K562 (cell line): ENCODE results near the gene ZNF362.

Experiments
- ELF4 ChIP-seq: fragments of 450-650 bp; formaldehyde crosslinking; IDR thresholded peaks from 2 replicates; pipeline ENCODE4 v1.4.0; 2022; ENCODE audit warnings: missing genetic modification characterization
- EP300 ChIP-seq: IDR thresholded peaks from 2 replicates; pipeline ENCODE4 v1.6.1; 2012; ENCODE audit warnings: low read length, improper control_type of control experiment
- POLR3A ChIP-seq: IDR thresholded peaks from 2 replicates; pipeline ENCODE4 v1.6.1; 2011; ENCODE audit warnings: borderline replicate concordance, mild to moderate bottlenecking, moderate library complexity; ENCODE audit not compliant: insufficient read length, insufficient read depth; ENCODE audit errors: extremely low read depth
- ZNF384 ChIP-seq: IDR thresholded peaks from 2 replicates; pipeline ENCODE4 v1.6.1; 2012; ENCODE audit warnings: low read depth, low read length, improper control_type of control experiment

DNA sequence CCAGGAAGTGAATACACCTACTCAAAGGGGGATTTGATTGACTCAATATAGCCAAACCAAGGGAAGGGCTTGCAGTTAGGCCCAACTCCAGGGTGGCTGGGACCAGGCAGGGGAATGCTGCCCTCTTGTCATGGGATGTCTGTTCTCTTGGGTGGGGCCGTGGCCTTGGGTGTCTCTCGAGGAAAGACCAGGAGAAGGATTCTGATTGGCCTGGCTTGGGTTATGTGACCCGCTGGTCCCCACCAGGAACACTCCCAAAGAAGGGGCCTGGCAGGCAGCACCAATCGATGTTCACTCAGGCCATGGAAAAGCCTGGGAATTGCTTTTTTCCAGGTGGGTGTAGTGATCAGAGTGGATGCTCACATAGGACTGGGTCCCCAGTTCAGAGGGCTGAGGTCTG, 10.1 kb upstream of the ZNF362 start:
- no peak for TF ChIP-seq ZNF384
- no peak for TF ChIP-seq EP300
- TF ChIP-seq POLR3A: no peak
- TF ChIP-seq ELF4 (CRISPR knock-in tag): no peak
